Activated T-cell treated with anti-CD3 and anti-CD28 coated beads, Interleukin-2, amount 50 U/mL, for 4 hours (primary cell): ENCODE measurements around the gene NEURL1. TPM values are rescaled to one million over a fixed set of nuclear protein-coding genes. Genes with fewer than 3 reads are reported as not detected.

ENCODE experiments used
- ATAC-seq, 2 donors: fragments of 200-7000 bp; cut with Tn5 transposase; one replicate each; pipeline ENCODE4 v1.10.0; 2021
- DNase-seq: peaks from one replicate; pipeline ENCODE4 v3.0.0-alpha.2; 2020
- H3K27me3 Mint-ChIP-seq: one replicate; pipeline ENCODE4 v1.8.0; 2021; ENCODE audit warnings: low read depth, mixed read lengths
- H3K36me3 Mint-ChIP-seq: one replicate; pipeline ENCODE4 v1.8.0; 2022; ENCODE audit warnings: mixed read lengths; ENCODE audit not compliant: insufficient read depth
- H3K4me1 Mint-ChIP-seq: one replicate; pipeline ENCODE4 v1.8.0; 2021; ENCODE audit warnings: low read depth, mixed read lengths
- H3K4me3 Mint-ChIP-seq: one replicate; pipeline ENCODE4 v1.8.0; 2021; ENCODE audit warnings: mild to moderate bottlenecking, moderate library complexity, mixed read lengths
- H3K9me3 Mint-ChIP-seq: one replicate; pipeline ENCODE4 v1.8.0; 2021; ENCODE audit warnings: mixed read lengths
- total RNA-seq, 3 donors: library from RNA; stranded (reverse); gene quantifications; one replicate each; pipeline ENCODE4 v1.2.1, GENCODE V29; 2021

NEURL1 gene
- total RNA-seq, 3 donors from 2014 or later = 0.84 to 2.0 (median 1.5) TPM

DNA sequence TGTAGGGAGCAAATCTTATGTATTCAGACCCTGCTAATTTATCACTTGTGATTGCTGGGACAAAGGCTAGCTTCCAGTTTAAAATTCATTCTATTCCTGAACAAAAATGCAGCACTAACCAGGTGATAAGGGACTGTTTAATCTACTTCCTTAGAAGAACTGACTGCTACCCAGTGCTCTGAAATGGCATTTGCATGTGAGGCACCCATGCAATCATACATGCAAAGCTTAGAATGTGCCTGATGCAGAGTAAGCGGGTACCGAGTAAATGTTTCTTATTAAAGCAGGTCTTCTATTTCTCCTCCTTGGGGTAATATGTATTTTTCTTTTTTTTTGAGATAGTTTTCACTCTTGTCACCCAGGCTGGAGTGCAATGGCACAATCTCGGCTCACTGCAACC lies 54.5 kb downstream of the NEURL1 start:
- Mint-ChIP-seq H3K27me3 (no peaks in the 10 kb centered on the region), H3K4me3 (no peak overlapping the region), H3K4me1 (peaks cover 5% of the 10 kb centered on the region), H3K36me3 (no peaks in the 10 kb centered on the region), H3K9me3 (no peaks in the 10 kb centered on the region)
- ATAC-seq = no peak
- DNase-seq = no peak

DNA sequence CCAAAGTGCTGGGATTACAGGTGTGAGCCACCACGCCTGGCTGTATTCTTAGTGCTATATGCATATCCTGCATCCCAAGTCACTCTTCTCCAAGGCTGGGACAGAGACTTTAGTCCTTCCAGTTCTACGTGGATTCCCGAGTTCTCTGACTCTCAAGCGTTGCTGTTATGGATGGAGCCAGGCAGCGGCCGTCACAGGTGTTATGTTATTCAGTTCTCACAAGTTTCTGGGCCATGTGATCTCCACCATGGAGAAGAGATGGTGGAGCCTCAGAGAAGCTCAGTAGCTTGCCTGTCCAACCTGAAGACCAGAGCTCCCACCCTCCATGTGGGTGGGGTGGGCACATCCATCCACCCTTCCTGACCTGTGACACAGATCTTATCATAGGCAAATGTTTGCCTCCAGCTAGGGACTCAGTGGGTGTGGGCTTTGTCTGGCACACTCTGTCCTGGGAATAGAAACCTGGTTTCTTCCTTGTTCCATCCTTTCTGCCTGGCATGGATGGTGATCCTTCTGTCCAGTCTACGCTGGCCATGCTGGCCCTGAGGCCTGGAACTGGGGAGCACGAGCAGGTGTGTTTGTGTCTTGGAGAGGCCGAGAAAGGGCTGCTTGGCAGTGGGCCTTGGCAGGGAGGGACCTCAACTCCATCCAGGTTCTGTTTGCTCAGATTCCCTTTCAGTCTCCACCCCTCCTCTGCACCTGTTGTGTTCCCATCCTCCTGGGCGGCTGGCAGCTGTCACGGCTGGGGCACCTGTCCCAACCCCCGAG lies 55.3 kb downstream of the NEURL1 start:
- no peak for DNase-seq

DNA sequence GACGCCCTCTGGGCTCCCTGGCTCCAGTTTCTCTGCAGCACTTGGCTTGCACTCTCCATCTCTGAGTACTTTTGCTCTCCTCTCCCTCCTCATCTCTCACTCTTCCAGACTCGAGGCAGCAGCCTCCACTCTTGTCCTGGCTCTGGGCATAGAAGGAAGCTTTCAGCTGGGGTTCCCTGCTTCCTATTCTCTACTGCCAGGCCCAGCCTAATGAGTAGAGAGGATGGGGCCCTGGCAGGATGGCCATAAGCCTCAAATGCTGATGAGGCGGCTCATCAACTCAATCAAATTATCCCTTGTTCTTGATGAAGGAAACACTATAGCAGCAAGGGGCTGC lies 55.8 kb downstream of the NEURL1 start:
- peaks cover 4% of the 10 kb centered on the region for H3K27me3 Mint-ChIP-seq
- no peak overlapping the region for H3K4me3 Mint-ChIP-seq
- no peak for ATAC-seq
- H3K9me3 Mint-ChIP-seq = no peaks in the 10 kb centered on the region
- peaks cover 7% of the 10 kb centered on the region for H3K4me1 Mint-ChIP-seq
- DNase-seq = no peak
- no peaks in the 10 kb centered on the region for H3K36me3 Mint-ChIP-seq

More for the DNA sequence above, 55.3 kb downstream of the NEURL1 start:
- Mint-ChIP-seq H3K36me3 (no peaks in the 10 kb centered on the region), H3K4me3 (no peak overlapping the region), H3K27me3 (no peaks in the 10 kb centered on the region), H3K4me1 (peaks cover 2% of the 10 kb centered on the region), H3K9me3 (no peaks in the 10 kb centered on the region)
- ATAC-seq = no peak

DNA sequence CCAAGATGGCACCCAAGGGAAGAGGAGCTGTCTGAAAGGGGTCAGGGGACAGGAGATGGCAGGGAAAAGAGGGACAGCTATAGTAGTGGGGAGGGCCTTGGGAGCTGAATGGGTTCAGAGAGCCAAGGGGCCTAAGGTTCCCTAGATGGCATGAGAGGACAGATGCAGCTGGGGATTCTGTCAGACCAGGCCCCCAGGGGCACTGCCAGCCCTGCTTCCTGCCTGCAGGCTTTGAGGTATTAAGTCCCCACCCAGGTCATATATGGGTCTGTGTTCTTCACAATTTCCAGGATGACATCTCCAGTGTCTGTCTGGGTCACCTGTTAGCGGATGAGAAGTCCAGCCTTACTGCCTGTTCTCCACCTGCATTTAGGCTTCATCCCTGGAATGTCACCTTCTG lies 56.7 kb downstream of the NEURL1 start:
- no peak overlapping the region for H3K4me3 Mint-ChIP-seq
- H3K9me3 Mint-ChIP-seq = no peaks in the 10 kb centered on the region
- no peak for ATAC-seq
- H3K27me3 Mint-ChIP-seq = peaks cover 10% of the 10 kb centered on the region
- peaks cover 13% of the 10 kb centered on the region for H3K4me1 Mint-ChIP-seq
- DNase-seq = no peak
- H3K36me3 Mint-ChIP-seq = no peaks in the 10 kb centered on the region

DNA sequence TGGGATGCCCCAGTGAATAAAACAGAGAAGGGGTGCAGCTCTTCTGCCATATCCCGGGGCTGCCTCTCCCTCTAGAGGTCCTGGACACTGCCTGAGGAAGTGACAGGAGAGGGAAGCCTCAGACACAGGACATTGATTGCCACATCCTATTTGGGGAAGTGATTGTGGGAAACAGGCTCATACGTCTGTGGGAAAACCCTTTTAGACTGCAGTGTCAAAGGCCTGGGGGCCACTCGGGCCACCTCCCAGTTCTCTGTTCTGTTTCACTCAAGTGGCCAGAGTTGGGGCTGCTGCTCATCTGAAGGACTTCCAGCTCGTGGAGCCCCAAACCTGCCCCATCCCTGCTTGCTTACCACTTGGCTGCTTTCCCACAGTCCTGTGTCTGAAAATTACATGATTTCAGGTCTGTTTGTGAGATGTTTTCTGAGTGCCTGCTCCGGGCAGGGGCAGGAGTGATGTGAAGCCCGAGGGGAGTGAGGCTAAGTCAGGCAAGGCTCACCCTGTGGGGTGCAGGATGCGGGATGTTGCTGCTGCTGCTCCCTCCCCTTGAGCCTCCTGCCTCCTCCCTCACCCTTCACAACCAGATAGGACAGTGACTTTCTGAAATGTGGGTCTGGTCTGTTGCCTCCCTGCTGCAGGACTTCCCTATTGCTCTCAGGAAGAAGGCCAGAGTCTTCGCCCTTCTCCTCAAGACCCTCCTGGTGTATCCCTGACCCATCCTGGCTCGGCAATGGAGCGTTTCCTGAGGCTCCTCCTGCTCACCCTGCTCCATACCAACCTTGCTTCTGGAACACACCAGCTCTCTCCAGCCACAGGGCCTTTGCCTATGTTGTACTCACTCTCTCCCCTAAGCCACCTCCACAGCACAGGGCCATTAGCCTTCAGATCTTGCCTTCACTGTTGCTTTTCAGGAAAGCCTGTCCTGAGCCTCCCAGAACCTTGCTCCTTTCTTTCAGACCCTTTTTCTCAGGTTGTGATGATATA lies 58.4 kb downstream of the NEURL1 start:
- DNase-seq (no peak), ATAC-seq (no peak)
- Mint-ChIP-seq H3K4me1 (peaks cover 17% of the 10 kb centered on the region), H3K4me3 (no peak overlapping the region), H3K36me3 (no peaks in the 10 kb centered on the region), H3K27me3 (peaks cover 17% of the 10 kb centered on the region), H3K9me3 (no peaks in the 10 kb centered on the region)

DNA sequence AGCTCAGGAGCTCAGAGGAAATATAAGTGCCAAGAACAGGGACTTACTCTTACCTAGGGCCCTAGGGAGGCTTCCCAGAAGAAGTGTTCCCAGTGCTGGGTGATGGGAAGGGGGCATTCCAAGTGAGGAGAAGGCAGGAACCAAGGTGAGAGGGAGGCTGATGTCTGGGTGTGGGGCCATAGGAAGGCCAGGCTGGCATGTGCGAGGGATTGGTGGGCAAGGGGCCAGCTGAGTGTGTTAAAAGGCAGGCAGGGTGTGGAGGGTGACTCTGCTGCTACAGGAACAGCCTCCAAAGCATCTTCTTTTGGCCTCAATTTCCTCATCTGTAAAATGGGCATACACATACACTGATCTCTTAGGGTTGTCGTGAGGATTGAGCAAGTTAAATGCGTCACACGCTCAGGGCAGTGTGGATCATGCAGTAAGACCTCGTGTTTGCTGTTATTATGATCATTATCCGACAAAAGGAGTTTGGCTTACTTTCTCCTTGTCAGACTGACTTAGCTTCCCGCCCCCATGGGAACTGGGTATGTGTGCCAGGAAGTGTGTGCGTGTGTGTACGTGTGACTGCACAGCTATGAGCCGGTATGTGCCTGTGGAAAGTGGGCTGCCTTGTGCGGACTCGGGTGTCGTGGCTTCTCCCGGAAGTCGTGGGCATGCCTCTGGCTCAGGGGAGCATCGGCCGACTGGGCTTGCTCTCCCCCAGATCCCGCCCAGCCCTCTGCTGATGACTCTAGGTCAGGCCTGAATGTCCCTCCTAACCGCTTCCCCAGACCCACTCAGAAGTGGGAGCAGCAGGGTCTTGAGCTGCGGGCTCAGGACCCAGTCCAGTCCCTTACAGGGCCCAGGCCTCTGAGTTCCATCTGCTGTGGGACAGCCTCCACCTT lies 59.6 kb downstream of the NEURL1 start:
- Mint-ChIP-seq H3K4me3 (no peak overlapping the region), H3K36me3 (no peaks in the 10 kb centered on the region), H3K27me3 (peaks cover 17% of the 10 kb centered on the region), H3K4me1 (peaks cover 17% of the 10 kb centered on the region), H3K9me3 (no peaks in the 10 kb centered on the region)
- ATAC-seq (no peak), DNase-seq (no peak)

DNA sequence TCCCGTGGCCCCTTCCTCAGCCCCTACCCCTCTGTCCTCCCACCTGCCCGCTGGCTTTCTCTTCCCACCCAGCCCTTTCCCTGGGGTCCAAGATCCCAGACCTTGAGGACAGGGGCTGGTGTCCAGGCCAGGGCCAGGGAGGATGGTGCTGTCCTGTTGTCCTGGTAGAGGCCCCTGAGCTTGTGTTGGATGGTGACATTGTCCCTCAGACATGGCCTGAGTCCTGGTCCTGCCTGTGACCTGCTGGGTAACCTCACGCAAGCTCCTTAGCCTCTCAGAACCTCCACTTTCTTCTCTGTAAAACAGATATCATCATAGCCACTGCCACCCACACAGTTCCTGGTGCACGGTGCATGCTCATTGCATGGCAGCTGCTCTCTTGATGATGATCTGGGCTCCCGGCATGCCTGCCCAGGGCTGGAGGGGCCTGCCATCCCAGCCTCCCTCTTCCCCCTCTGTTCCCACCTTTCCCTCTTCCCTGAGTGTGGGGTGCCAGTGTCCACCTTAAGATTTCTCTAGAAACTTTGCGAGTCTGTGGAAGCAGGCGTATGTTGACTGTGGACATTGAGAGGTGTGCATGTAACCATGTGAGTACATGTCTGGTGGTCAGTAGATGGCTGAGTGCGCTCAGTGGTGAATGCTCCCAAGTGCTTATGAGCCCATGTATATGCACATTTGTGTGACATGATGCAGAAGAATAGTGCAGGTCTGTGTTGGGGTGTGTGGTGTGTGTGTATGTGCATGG lies 60.4 kb downstream of the NEURL1 start:
- Mint-ChIP-seq H3K4me3 (peak overlapping the region; percentile 63), H3K27me3 (peaks cover 20% of the 10 kb centered on the region), H3K4me1 (peaks cover 17% of the 10 kb centered on the region), H3K36me3 (no peaks in the 10 kb centered on the region), H3K9me3 (no peaks in the 10 kb centered on the region)
- ATAC-seq (peak; percentile 62 to 72), DNase-seq (no peak)

DNA sequence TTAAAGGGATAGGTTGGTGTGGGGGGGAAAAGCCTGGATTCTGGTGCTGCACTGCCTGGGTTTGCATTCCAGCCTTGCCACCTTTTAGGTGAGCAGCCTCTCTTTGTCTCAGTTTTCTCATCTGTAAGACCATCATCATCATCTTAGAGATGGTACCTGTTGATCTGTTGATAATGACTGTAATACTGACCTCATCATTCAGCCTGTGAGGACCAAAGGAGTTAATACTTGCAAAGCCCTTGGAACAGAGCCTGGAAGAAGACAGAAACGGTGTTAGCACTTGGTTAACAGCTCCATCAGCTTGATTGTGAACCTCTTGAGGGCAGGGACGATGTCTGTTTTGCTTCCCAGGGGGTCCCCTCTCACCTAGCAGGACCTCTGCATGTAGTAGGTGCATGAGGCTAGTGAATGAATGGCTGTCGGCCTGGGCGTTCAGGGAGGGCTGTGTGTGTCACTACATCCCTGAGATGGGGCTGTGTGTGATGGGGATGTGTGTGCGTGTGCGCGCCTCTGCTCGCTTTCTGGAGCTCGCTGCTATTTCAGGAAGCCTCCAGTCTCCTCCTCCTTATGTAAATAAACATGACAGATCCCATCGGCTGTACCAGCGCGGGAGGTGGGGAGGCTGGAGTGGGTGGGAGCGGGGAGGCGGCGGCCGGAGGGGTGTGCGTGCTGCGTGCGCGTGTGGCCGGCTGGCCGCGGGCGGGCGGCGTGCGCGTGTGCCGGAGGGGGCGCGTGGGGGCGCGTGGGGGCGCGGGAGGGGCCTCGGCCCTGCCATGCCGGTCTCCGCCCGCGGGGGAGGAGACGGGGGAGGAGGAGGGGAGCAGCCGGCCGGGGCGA lies 61.2 kb downstream of the NEURL1 start:
- ATAC-seq = peak; percentile 60 to 66
- Mint-ChIP-seq H3K4me3 (peak overlapping the region; percentile 63), H3K9me3 (no peaks in the 10 kb centered on the region), H3K36me3 (no peaks in the 10 kb centered on the region), H3K4me1 (peaks cover 17% of the 10 kb centered on the region), H3K27me3 (peaks cover 26% of the 10 kb centered on the region)
- DNase-seq = no peak

DNA sequence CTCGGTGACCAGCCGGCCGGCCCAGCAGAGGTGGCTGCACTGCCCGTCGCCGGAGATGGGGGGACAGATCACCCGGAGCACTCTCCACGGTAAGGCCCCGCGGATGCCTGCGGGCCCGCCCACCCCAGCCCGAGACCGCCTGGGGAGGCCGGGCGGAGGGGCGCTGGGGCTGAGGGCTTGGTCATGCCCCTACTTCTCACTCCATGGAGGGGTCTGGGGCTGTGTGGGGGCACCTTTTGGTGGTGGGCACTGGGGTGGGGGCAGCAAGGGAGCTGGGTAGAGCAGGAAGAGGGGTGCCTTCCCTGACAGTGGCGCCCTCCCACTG lies 61.8 kb downstream of the NEURL1 start:
- ATAC-seq (peak; percentile 29 to 36), DNase-seq (no peak)
- H3K9me3 Mint-ChIP-seq = no peaks in the 10 kb centered on the region
- no peaks in the 10 kb centered on the region for H3K36me3 Mint-ChIP-seq
- H3K4me1 Mint-ChIP-seq = peaks cover 17% of the 10 kb centered on the region
- peaks cover 30% of the 10 kb centered on the region for H3K27me3 Mint-ChIP-seq
- peak overlapping the region; percentile 33 for H3K4me3 Mint-ChIP-seq

DNA sequence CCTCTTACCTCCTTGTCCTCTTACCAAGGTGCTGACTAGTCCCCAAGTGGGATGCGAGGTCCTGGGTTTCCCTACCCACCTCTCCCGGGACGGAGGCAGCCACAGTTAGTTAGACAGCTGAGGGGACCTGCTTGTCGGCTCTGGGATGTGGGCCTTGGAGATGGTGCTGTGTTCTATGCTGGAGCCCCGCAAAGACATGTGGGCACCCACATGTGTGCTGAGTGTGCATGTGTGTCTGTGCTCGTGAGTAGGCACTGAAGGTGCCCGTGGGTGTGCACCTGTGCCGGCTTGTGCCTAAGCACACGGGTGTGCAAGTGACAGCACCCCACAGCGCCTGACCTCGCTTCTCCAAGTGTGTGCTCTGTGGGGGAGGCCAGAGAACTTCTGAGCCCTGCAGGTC lies 62.2 kb downstream of the NEURL1 start:
- no peak for DNase-seq
- Mint-ChIP-seq H3K4me3 (peak overlapping the region; percentile 33), H3K4me1 (peaks cover 17% of the 10 kb centered on the region), H3K9me3 (no peaks in the 10 kb centered on the region), H3K27me3 (peaks cover 33% of the 10 kb centered on the region), H3K36me3 (no peaks in the 10 kb centered on the region)
- no peak for ATAC-seq

DNA sequence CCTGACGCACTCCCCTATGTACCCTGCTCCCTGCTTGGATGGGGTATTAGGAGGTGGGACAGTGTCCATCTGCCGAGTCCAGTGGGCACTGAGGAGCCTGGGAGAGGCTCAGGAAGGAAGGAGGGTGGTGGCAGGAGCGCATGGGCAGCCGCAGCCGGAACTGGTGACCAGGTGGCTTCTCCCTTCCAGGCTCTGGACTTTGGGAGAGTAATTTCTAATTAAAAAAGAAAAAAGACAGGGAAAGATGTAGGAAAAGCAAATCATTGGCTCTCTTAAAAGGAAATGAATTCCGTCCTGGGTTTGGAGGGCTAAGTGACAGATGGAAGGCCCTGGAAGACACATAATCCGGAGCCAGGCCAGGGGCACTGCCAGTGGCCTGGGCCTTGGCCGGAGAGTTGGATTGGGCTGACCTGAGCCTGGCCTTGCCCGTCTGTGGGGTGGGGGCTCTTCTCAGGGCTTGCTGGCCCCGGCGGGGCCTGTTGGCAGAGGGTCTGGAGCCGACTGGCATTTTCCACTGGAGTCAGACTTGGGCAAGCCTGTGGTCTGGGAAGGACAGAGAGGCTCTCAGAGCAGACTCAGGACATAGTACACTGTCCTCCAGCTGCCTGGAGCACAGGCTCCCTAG lies 63.0 kb downstream of the NEURL1 start:
- ATAC-seq (no peak), DNase-seq (no peak)
- Mint-ChIP-seq H3K27me3 (peaks cover 37% of the 10 kb centered on the region), H3K36me3 (no peaks in the 10 kb centered on the region), H3K4me3 (no peak overlapping the region), H3K4me1 (peaks cover 17% of the 10 kb centered on the region), H3K9me3 (no peaks in the 10 kb centered on the region)

DNA sequence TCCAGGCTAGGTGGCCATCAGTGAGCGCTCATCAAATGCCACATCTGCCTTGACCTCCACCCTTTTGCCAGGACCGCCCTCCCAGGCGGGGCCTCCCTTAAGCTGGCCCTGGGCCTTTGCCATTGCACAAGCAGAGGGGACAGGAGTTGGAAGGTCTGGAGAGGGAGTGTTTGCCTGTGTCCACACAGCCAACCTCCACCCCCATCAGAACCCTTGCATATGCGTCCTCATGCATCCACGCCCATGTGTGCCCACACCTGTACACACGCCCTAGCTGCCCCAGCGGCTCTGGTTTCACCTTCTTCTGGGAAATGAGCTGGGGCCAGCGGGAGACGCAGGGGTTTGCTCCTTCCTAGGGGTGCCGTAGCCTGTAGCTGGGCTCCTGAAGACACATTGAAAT lies 64.0 kb downstream of the NEURL1 start:
- Mint-ChIP-seq H3K9me3 (no peaks in the 10 kb centered on the region), H3K36me3 (no peaks in the 10 kb centered on the region), H3K4me1 (peaks cover 17% of the 10 kb centered on the region), H3K4me3 (no peak overlapping the region), H3K27me3 (peaks cover 40% of the 10 kb centered on the region)
- ATAC-seq (no peak), DNase-seq (no peak)

DNA sequence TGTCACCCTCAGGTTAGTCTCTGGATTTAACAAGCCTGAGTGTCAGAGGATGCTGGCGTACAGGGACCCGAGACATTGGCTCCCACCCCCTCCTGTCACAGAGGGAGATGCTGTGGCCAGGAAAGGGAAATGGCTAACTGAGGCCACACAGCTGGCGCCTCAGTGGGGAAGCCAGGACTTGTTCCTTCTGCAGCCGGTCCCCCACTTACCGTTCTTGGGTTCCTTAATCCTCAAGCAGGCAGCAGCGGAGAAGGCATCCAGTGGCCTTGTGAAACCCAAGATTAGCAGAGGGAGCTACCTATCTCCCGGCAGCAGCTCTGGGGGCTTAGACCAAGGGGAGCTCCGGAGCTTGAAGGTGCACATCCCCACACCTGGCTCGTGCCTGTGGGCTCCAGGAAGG lies 65.4 kb downstream of the NEURL1 start:
- ATAC-seq = no peak

More for the DNA sequence above, 65.4 kb downstream of the NEURL1 start:
- H3K9me3 Mint-ChIP-seq = no peaks in the 10 kb centered on the region
- H3K4me1 Mint-ChIP-seq = peaks cover 14% of the 10 kb centered on the region
- H3K4me3 Mint-ChIP-seq = no peak overlapping the region
- no peak for DNase-seq
- H3K27me3 Mint-ChIP-seq = peaks cover 40% of the 10 kb centered on the region
- no peaks in the 10 kb centered on the region for H3K36me3 Mint-ChIP-seq
